ENCODE data around the gene CD86. TPM values are rescaled to one million over a fixed set of nuclear protein-coding genes. Genes with fewer than 3 reads are reported as not detected.
A peak's percentile ranks its signal among the peaks of the same experiment; 100 is the strongest.

Gene CD86
- total RNA-seq, 1 donor = not detected

GRCh38 chr3:122091602-122092295 lies 36.6 kb downstream of the CD86 start:
- Histone ChIP-seq H2AFZ (ENCODE audit: low read length) (no peak overlapping the region), H3K9me3 (ENCODE audit: low read depth, low read length) (no peaks in the 10 kb centered on the region), H3K27ac (ENCODE audit: low read depth, low read length) (no peak overlapping the region), H3K4me3 (ENCODE audit: insufficient read depth, low read length) (no peak overlapping the region), H3K27me3 (ENCODE audit: insufficient read depth, low read length) (no peaks in the 10 kb centered on the region), H3K79me2 (ENCODE audit: insufficient read depth, low read length) (no peaks in the 10 kb centered on the region), H3K36me3 (ENCODE audit: insufficient read depth, low read length) (no peaks in the 10 kb centered on the region), H3K4me1 (ENCODE audit: insufficient read depth, low read length) (no peaks in the 10 kb centered on the region), H3K4me2 (ENCODE audit: insufficient read depth, low read length) (no peak overlapping the region), H4K20me1 (ENCODE audit: insufficient read depth, low read length) (no peaks in the 10 kb centered on the region)
- DNase-seq (ENCODE audit: insufficient read length, low spot score, missing footprints) = no peak
- no peak for TF ChIP-seq CTCF (IDR thresholded peaks at IDR 0.05; ENCODE audit: extremely low read depth, low read depth, low read length)

GRCh38 chr3:122092460-122093165 lies 37.5 kb downstream of the CD86 start:
- Histone ChIP-seq H3K79me2 (ENCODE audit: insufficient read depth, low read length) (no peaks in the 10 kb centered on the region), H3K4me2 (ENCODE audit: insufficient read depth, low read length) (peak overlapping the region; percentile 53), H3K4me3 (ENCODE audit: insufficient read depth, low read length) (no peak overlapping the region), H3K9me3 (ENCODE audit: low read depth, low read length) (no peaks in the 10 kb centered on the region), H3K36me3 (ENCODE audit: insufficient read depth, low read length) (no peaks in the 10 kb centered on the region), H4K20me1 (ENCODE audit: insufficient read depth, low read length) (no peaks in the 10 kb centered on the region), H3K27me3 (ENCODE audit: insufficient read depth, low read length) (peaks cover 3% of the 10 kb centered on the region), H3K4me1 (ENCODE audit: insufficient read depth, low read length) (no peaks in the 10 kb centered on the region), H2AFZ (ENCODE audit: low read length) (peak overlapping the region; percentile 29), H3K27ac (ENCODE audit: low read depth, low read length) (no peak overlapping the region)
- DNase-seq (ENCODE audit: insufficient read length, low spot score, missing footprints) = no peak
- peak; percentile 61 for TF ChIP-seq CTCF (IDR thresholded peaks at IDR 0.05; ENCODE audit: extremely low read depth, low read depth, low read length)

- Histone ChIP-seq H3K27me3 (ENCODE audit: insufficient read depth, low read length) (peaks cover 8% of the 10 kb centered on the region), H3K36me3 (ENCODE audit: insufficient read depth, low read length) (no peaks in the 10 kb centered on the region)
Measured at GRCh38 chr3:122094125-122094524, 39.0 kb downstream of the CD86 start.

More at GRCh38 chr3:122094125-122094524, 39.0 kb downstream of the CD86 start:
- no peak overlapping the region for H2AFZ ChIP-seq (ENCODE audit: low read length)
- no peak for TF ChIP-seq CTCF (IDR thresholded peaks at IDR 0.05; ENCODE audit: extremely low read depth, low read depth, low read length)
- no peak overlapping the region for H3K27ac ChIP-seq (ENCODE audit: low read depth, low read length)
- H3K79me2 ChIP-seq (ENCODE audit: insufficient read depth, low read length) = no peaks in the 10 kb centered on the region
- no peaks in the 10 kb centered on the region for H4K20me1 ChIP-seq (ENCODE audit: insufficient read depth, low read length)
- no peak for DNase-seq (ENCODE audit: insufficient read length, low spot score, missing footprints)
- H3K4me2 ChIP-seq (ENCODE audit: insufficient read depth, low read length) = no peak overlapping the region
- no peak overlapping the region for H3K4me3 ChIP-seq (ENCODE audit: insufficient read depth, low read length)
- H3K4me1 ChIP-seq (ENCODE audit: insufficient read depth, low read length) = no peaks in the 10 kb centered on the region
- no peaks in the 10 kb centered on the region for H3K9me3 ChIP-seq (ENCODE audit: low read depth, low read length)
